ENCODE measurements around the gene ALPP.
"Not testable (repeated sequence)": the region's sequence is repeated elsewhere in the genome, so short reads cannot be mapped to it uniquely, and the experiment has no call there.

The ALPP gene

GRCh38 chr2:232364806-232365594, 13.6 kb upstream of the ALPP start:
- not testable (repeated sequence) for DNase-seq

GRCh38 chr2:232365621-232366321, 12.8 kb upstream of the ALPP start:
- no peak for DNase-seq

- not testable (repeated sequence) for DNase-seq
Measured at GRCh38 chr2:232366461-232366860, 12.1 kb upstream of the ALPP start.

DNA sequence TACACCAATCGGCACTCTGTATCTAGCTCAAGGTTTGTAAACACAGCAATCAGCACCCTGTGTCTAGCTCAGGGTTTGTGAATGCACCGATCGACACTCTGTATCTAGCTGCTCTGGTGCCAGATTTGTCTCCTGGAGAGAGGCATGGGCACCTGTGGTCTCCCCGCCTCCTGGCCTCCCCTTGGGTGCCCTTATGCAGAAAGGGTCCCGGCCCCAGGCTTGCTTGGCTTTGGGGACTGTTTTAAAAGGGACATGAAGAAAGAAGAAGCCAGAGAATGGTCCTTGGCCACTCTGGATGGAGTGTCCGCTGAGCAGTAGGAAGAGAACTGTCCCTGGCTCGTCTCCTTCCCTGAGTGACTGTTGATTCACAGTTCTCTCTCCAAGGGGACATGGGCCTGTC, 11.5 kb upstream of the ALPP start:
- DNase-seq, result no peak

GRCh38 chr2:232367591-232368233, 10.8 kb upstream of the ALPP start:
- DNase-seq, result no peak

DNA sequence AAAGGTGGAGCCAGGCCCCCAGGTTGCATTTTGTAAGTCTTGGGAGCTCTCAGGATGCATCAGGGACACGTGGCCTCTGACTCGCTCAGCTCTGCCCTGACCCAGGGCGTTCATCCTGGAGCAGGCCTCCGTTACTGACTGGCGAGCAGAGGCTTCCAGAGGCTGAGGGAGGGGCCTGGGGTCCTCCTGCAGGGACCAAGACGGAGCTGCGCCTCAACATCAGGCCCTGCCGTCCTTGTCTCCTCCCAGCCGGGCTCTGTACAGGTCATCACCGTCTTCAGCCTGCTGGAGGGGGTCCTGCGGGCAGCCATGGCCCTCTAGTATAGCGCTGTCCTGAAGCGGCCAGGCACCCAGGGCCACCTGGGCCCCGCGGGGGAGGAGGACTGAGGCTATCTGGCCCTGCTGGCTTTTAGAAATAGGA, 10.2 kb upstream of the ALPP start:
- no peak for DNase-seq

- no peak for DNase-seq
Measured at GRCh38 chr2:232369126-232369951, 9.2 kb upstream of the ALPP start.

GRCh38 chr2:232370007-232370406, 8.5 kb upstream of the ALPP start:
- not testable (repeated sequence) for DNase-seq

- no peak for DNase-seq
Measured at GRCh38 chr2:232372231-232373208, 6.0 kb upstream of the ALPP start.

DNA sequence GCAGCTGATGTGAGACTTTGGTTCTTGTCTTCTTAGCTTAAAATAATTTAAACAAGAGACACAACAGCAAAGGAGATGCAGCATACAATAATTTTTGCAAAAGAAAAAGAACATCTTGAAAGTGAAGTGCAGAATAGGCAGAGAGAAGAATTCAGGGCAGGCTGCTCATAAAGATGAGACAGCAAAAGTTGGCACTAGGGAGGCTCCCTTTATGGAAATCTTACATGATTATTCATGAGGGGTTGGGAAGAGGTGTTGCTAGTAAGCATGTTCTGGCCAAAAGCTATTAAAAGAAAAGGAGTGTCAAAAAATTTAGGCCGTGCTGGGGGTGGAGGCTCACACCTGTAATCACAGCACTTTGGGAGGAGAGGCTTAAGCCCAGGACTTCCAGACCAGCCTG, 4.2 kb upstream of the ALPP start:
- DNase-seq, result no peak

GRCh38 chr2:232375164-232375563, 3.4 kb upstream of the ALPP start:
- DNase-seq, result no peak

- DNase-seq, result no peak
Measured at GRCh38 chr2:232376260-232376659, 2.3 kb upstream of the ALPP start.

GRCh38 chr2:232376713-232377112, 1.8 kb upstream of the ALPP start:
- no peak for DNase-seq

DNA sequence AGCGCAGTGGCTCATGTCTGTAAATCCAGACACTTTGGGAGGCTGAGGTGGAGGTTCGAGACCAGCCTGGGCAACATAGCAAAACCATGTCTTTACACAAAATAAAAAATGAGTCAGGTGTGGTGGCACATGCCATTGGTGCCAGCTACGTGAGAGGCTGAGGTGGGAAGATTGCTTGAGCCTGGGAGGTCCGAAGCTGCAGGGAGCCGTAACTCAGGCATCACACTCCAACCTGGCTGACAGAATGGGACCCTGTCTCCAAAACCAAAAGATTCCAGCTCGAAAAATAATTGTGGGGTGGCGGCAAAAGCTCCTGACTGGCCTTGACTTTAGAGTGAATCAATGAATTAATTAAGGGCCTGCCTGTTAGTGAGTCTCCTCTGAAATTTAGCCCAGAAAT, 1.2 kb upstream of the ALPP start:
- no peak for DNase-seq

DNA sequence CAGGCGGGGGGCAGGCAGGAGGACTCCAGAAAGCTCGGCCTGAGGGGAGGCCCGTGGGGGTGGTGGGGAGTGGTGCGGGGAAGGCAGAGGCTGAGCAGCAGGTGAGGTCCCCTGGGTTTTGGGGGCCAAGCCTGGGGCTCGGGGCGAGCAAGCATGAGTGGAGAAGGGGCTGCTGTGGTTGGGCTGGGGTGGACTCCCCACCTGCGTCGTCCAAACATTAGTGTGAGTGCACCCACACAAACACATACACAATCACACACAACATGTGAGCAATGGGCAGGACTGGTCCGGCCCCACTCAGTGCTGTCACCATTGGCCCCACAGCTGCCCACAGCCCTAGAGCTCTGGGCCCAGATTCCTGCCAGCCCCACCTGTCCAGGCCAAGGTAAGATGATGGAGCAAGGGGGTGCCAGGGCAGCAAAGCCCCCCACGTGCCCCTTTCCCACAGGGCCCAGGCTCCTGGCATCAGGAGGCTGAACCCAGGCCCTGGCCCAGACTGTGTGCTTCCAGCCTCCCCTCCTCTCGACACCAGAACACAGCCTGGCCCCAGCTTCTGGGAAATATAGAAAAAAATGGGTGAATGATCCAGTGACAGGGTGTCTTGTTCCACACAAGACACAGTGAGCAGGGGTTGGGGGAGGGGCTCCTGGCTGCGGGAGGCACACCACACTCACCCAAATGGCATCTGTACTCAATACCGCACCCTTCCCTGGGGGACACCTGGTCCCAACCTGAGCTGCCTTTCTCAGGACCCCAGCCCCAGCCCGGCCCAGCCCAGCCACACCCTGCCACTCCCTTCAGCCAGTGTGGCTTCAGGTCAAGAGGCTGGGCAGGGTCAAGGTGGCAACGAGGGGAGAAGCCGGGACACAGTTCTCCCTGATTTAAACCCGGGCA, 463 bp upstream of the ALPP start:
- DNase-seq, result no peak

DNA sequence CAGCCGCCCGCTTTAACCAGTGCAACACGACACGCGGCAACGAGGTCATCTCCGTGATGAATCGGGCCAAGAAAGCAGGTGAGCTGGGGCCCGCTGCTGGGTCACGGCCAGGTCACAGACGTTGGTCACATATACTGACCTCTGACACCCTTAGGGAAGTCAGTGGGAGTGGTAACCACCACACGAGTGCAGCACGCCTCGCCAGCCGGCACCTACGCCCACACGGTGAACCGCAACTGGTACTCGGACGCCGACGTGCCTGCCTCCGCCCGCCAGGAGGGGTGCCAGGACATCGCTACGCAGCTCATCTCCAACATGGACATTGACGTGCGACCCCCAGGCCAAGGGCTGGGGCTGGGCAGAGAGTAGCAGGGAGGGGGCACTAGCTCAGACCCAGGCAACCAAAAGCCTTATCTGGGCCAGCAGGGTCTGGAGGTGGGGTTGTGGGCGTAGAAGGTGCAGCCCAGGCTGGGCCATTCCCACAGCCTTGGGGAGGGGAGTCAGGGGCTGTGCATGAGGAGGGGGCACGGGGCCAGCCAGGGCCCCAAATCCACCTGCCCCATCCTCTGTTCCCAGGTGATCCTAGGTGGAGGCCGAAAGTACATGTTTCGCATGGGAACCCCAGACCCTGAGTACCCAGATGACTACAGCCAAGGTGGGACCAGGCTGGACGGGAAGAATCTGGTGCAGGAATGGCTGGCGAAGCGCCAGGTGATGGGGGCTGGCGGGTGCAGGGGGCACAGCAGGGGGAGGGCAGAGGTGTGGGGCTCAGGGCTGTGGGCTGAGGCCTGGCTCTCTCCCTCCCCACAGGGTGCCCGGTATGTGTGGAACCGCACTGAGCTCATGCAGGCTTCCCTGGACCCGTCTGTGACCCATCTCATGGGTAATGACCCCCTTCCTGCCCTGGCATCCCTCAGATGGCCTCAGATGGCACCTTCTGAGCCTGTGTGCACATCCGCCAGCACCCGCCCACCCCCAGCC, 1.3 kb downstream of the ALPP start:
- DNase-seq, result not testable (repeated sequence)

GRCh38 chr2:232381204-232382031, 2.9 kb downstream of the ALPP start:
- not testable (repeated sequence) for DNase-seq

Measured in DMS 273 treated with DMSO at 0.1 percent for 48 hours (cell line).